HepG2 (cell line): ENCODE results near the gene HYLS1. TPM values are rescaled to one million over a fixed set of nuclear protein-coding genes. Genes with fewer than 3 reads are reported as not detected.

Source experiments
- ATAC-seq: fragments of 200-7000 bp; cut with Tn5 transposase; 3 replicates; pipeline ENCODE4 v1.9.1; 2020; ENCODE audit warnings: mild to moderate bottlenecking, moderate library complexity
- BruUV-seq: library from RNA; stranded (reverse); fragments of 400-500 nt; replicated peaks from 2 replicates; lab custom pipeline; 2021; lab: Mats Ljungman, UMichigan
- CTCF ChIA-PET: fragments of 300-600 bp; formaldehyde crosslinking; extraction: SDS; loops from one replicate; lab custom pipeline; 2021; ENCODE audit warnings: low total read pairs, inconsistent platforms, low intra/inter-chr PET ratio; lab: Yijun Ruan, JAX
- POLR2A ChIA-PET: fragments of 350-600 bp; sonication (Branson Sonifier 250); formaldehyde crosslinking; loops from one replicate; lab custom pipeline; 2020; ENCODE audit warnings: antibody characterized with exemption, inconsistent platforms; lab: Yijun Ruan, JAX
- DNase-seq: peaks from one replicate; pipeline ENCODE4 v3.0.0-alpha.2; 2015; ENCODE audit warnings: low spot score
- FAIRE-seq: peaks from 3 replicates; lab custom pipeline; 2011; peaks lifted over from hg19 to GRCh38; lab: Jason Lieb, UNC
- H2AFZ ChIP-seq: one replicate; pipeline ENCODE4 v1.6.1; 2011; ENCODE audit warnings: low read length, inconsistent platforms
- H3K27ac ChIP-seq: fragments of 300-600 bp; 3 replicates; pipeline ENCODE4 v1.8.0; 2011; ENCODE audit warnings: mixed run types, mild to moderate bottlenecking, mixed read lengths, low read length, inconsistent platforms; ENCODE audit not compliant: insufficient read depth; ENCODE audit errors: extremely low read length
- H3K27me3 ChIP-seq, 2 experiments: fragments of 200-600 bp in 1 of 2; 2 replicates in 1 of 2; 3 replicates in 1 of 2; pipeline versions ENCODE4 v1.6.0 to v1.8.0; 2011; ENCODE audit warnings: low read length in 2 of 2, mild to moderate bottlenecking in 2 of 2, moderate library complexity in 2 of 2, inconsistent platforms in 1 of 2; ENCODE audit not compliant: insufficient read depth in 2 of 2, control insufficient read depth in 1 of 2
- H3K36me3 ChIP-seq, 2 experiments: fragments of 200-600 bp in 1 of 2; replicated peaks in 1 of 2; 2 replicates in 1 of 2; 3 replicates in 1 of 2; pipeline versions ENCODE4 v1.5.1 to v1.8.0; 2011; ENCODE audit warnings: low read length in 2 of 2, inconsistent platforms in 1 of 2; ENCODE audit not compliant: insufficient read depth in 2 of 2, control insufficient read depth in 1 of 2
- H3K4me1 ChIP-seq: 2 replicates; pipeline ENCODE4 v1.5.1; 2012; ENCODE audit warnings: low read length, inconsistent platforms; ENCODE audit not compliant: insufficient read depth
- H3K4me2 ChIP-seq: 2 replicates; pipeline ENCODE4 v1.6.0; 2011; ENCODE audit warnings: low read depth, low read length, inconsistent platforms
- H3K4me3 ChIP-seq, 3 experiments: fragments of 200-600 bp in 1 of 3; sonication (generic), shearing (Covaris generic) in 1 of 3; replicated peaks in 1 of 3; 2 replicates each; pipeline ENCODE4 v1.5.1; 2011 to 2016; ENCODE audit warnings: low read length in 3 of 3, inconsistent platforms in 2 of 3, low read depth in 2 of 3, mild to moderate bottlenecking in 2 of 3, control low read depth in 1 of 3, mixed read lengths in 1 of 3; ENCODE audit not compliant: insufficient read depth in 1 of 3
- H3K79me2 ChIP-seq: one replicate; pipeline ENCODE4 v1.6.1; 2011; ENCODE audit warnings: low read length, inconsistent platforms; ENCODE audit not compliant: insufficient read depth
- H3K9ac ChIP-seq: 2 replicates; pipeline ENCODE4 v1.6.0; 2011; ENCODE audit warnings: mild to moderate bottlenecking, low read depth, low read length, inconsistent platforms; ENCODE audit not compliant: insufficient read depth
- H3K9me3 ChIP-seq: 2 replicates; pipeline ENCODE4 v1.5.1; 2012; ENCODE audit warnings: mild to moderate bottlenecking, low read length
- H4K20me1 ChIP-seq: 2 replicates; pipeline ENCODE4 v1.6.0; 2011; ENCODE audit warnings: inconsistent platforms, mild to moderate bottlenecking, low read length, moderate library complexity; ENCODE audit not compliant: insufficient read depth
- ATM ChIP-seq: fragments of 450-650 bp; IDR thresholded peaks from 2 replicates; pipeline ENCODE4 v1.7.1; 2017; ENCODE audit warnings: mild to moderate bottlenecking, borderline replicate concordance
- LCORL ChIP-seq, 2 experiments: fragments of 450-650 bp in 1 of 2; sonication (generic) in 1 of 2; formaldehyde crosslinking in 1 of 2; IDR thresholded peaks; 2 replicates each; pipeline versions ENCODE4 v1.5.0 to v1.6.1; 2017 to 2020; ENCODE audit warnings: antibody characterized with exemption in 1 of 2, missing genetic modification reagents in 1 of 2
- ZNF510 ChIP-seq: sonication (generic); formaldehyde crosslinking; IDR thresholded peaks from 2 replicates; pipeline ENCODE4 v1.4.0; 2020; ENCODE audit warnings: low read depth, mild to moderate bottlenecking, missing genetic modification reagents
- WGBS: methylation state at CpG from one replicate; pipeline ENCODE4 v1.1.6; 2017; ENCODE audit warnings: low lambda C conversion rate; 5-methylcytosine and 5-hydroxymethylcytosine counted together
- in situ Hi-C: cut with HindIII; loops from 2 replicates; pipeline ENCODE4 v1.10.0; 2017; ENCODE audit warnings: low pct_unique_long_range_greater_than_20kb; ENCODE audit not compliant: extremely low pct_ligation_motif_present
- intact Hi-C: fragments of 100-400 bp; cut with micrococcal nuclease; formaldehyde crosslinking; loops from one replicate; pipeline ENCODE4 v1.10.0; 2022; ENCODE audit not compliant: unreplicated experiment
- polyA plus RNA-seq, 8 experiments: library from polyadenylated mRNA; depleted of rRNA in 3 of 8; stranded (reverse) in 7 of 8; unstranded in 1 of 8; fragments of >200 nt; fragmentation: Illumina TruSeq in 4 of 8; extraction: Trizol in 4 of 8; gene quantifications; 2 replicates each; pipeline versions ENCODE4 v1.2.1 to v1.2.3, GENCODE V29; 2011 to 2016; ENCODE audit warnings: low read depth in 4 of 8, missing spikeins in 1 of 8, mixed read lengths in 1 of 8; ENCODE audit not compliant: insufficient read depth in 1 of 8
- total RNA-seq, 5 experiments: library from RNA; depleted of rRNA; stranded (reverse); fragments of >200 nt; fragmentation: Illumina TruSeq; extraction: Trizol; gene quantifications; 2 replicates each; pipeline ENCODE4 v1.2.3, GENCODE V29; 2016; ENCODE audit warnings: low read depth in 1 of 5
- TF ChIP-seq, protein P1 (sequence below): sonication (generic); formaldehyde crosslinking; IDR thresholded peaks from 2 replicates; pipeline ENCODE4 v1.5.0; 2020; ENCODE audit warnings: mild to moderate bottlenecking, missing genetic modification reagents

Gene HYLS1
- total and polyA plus RNA-seq, 2 of the 13 experiments (the other 11 are each of a cell fraction or from before 2014, with no cell fraction given) = 1.3 to 3.8 TPM

DNA sequence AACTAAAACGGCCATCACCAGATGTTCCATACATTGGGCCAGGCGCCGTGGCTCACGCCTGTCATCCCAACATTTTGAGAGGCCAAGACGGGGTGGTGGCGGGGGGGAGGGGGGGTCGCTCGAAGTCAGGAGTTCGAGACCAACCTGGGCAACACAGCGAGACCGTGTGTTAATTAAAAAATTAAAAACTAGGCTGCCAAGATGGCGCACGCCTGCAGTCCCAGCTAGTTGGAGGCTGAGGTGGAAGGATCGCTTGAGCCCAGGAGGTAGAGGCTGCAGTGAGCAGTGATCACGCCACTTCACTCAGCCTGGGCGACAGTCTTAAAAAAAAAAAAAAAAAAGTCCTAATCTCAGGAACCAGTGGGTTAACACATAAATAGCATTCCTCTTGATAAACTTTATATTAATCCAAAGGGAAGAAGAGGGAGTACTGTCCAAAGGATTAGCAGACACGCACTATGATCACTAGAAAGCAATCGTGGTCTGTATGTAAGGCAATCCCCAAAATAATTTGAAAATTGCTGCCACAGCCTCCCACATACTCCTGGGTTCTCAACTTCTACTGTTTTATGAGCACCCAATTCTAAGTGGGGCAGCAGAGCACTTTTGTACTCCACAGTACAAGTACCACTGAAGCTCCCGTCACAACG lies 14.9 kb downstream of the HYLS1 start:
- H3K4me3 ChIP-seq = peak overlapping the region; percentile 75 to 95 (median 76)
- TSS peak; percentile 83 for BruUV-seq
- WGBS = 59% methylated on average over 19 of the region's 20 CpGs
- peak overlapping the region; percentile 81 for H3K9ac ChIP-seq
- TF ChIP-seq, protein P1, sequence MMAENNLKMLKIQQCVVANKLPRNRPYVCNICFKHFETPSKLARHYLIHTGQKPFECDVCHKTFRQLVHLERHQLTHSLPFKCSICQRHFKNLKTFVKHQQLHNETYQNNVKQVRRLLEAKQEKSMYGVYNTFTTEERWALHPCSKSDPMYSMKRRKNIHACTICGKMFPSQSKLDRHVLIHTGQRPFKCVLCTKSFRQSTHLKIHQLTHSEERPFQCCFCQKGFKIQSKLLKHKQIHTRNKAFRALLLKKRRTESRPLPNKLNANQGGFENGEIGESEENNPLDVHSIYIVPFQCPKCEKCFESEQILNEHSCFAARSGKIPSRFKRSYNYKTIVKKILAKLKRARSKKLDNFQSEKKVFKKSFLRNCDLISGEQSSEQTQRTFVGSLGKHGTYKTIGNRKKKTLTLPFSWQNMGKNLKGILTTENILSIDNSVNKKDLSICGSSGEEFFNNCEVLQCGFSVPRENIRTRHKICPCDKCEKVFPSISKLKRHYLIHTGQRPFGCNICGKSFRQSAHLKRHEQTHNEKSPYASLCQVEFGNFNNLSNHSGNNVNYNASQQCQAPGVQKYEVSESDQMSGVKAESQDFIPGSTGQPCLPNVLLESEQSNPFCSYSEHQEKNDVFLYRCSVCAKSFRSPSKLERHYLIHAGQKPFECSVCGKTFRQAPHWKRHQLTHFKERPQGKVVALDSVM = peak; percentile 75
- TF ChIP-seq LCORL (IDR thresholded peaks at IDR 0.05) (no peak), LCORL (CRISPR knock-in tag; IDR thresholded peaks at IDR 0.05) (0 out of 2 replicates have a peak, but pooled peaks have one; percentile 3), ATM (no peak), ZNF510 (CRISPR knock-in tag) (no peak)
- intact Hi-C loops = no loop called here
- in situ Hi-C loops = no loop called here
- H3K27me3 ChIP-seq = no peaks in the 10 kb centered on the region; a peak in 1 of 5 replicates
- peak overlapping the region; percentile 96 for H2AFZ ChIP-seq
- peaks cover 11% of the 10 kb centered on the region for H3K79me2 ChIP-seq
- POLR2A ChIA-PET = interaction anchor here (0.7 to 1.4 kb wide), 5 partner anchors 11 to 778 kb away, joined by 3 to 17 read pairs (median 4); partner anchors contain the start of gene HYLS1
- no peaks in the 10 kb centered on the region for H3K9me3 ChIP-seq
- peak overlapping the region; percentile 54 for H3K27ac ChIP-seq
- H3K36me3 ChIP-seq = no peaks in the 10 kb centered on the region; a peak in 1 of 5 replicates
- H4K20me1 ChIP-seq = no peaks in the 10 kb centered on the region
- FAIRE-seq = no peak
- peaks cover 13% of the 10 kb centered on the region for H3K4me1 ChIP-seq
- peak overlapping the region; percentile 83 for H3K4me2 ChIP-seq
- peak; percentile 62 for ATAC-seq
- no peak for DNase-seq
- CTCF ChIA-PET = no interaction called here
